Measurements from ENCODE around the gene SLC35A5.

Gene SLC35A5

GRCh38 chr3:112594856-112595255, 33.0 kb downstream of the SLC35A5 start:
- no peaks in the 10 kb centered on the region for H3K4me1 ChIP-seq (ENCODE audit: control insufficient read depth, insufficient read depth, low read length)
- no peaks in the 10 kb centered on the region for H3K36me3 ChIP-seq (ENCODE audit: control insufficient read depth in 2 of 2, insufficient read depth in 1 of 2, low read length in 2 of 2)
- no peak overlapping the region for H3K4me3 ChIP-seq (ENCODE audit: low read depth, low read length)
- H3K27ac ChIP-seq (ENCODE audit: extremely low read depth, low read depth, low read length) = no peak overlapping the region
- no peak for TF ChIP-seq KLF7 (tag by site-specific recombination; IDR thresholded peaks at IDR 0.05; ENCODE audit: borderline replicate concordance)
- no peak for TF ChIP-seq ZNF394 (tag by site-specific recombination; IDR thresholded peaks at IDR 0.05; ENCODE audit: borderline replicate concordance)
- TF ChIP-seq, protein P1, sequence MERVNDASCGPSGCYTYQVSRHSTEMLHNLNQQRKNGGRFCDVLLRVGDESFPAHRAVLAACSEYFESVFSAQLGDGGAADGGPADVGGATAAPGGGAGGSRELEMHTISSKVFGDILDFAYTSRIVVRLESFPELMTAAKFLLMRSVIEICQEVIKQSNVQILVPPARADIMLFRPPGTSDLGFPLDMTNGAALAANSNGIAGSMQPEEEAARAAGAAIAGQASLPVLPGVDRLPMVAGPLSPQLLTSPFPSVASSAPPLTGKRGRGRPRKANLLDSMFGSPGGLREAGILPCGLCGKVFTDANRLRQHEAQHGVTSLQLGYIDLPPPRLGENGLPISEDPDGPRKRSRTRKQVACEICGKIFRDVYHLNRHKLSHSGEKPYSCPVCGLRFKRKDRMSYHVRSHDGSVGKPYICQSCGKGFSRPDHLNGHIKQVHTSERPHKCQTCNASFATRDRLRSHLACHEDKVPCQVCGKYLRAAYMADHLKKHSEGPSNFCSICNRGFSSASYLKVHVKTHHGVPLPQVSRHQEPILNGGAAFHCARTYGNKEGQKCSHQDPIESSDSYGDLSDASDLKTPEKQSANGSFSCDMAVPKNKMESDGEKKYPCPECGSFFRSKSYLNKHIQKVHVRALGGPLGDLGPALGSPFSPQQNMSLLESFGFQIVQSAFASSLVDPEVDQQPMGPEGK (tag by site-specific recombination; IDR thresholded peaks at IDR 0.05) = no peak
- no peak for TF ChIP-seq ZNF138 (tag by site-specific recombination; IDR thresholded peaks at IDR 0.05; ENCODE audit: borderline replicate concordance)
- TF ChIP-seq ATF2 (tag by site-specific recombination; IDR thresholded peaks at IDR 0.05; ENCODE audit: low read depth) = no peak
- TF ChIP-seq GLI2 (tag by site-specific recombination; IDR thresholded peaks at IDR 0.05; ENCODE audit: borderline replicate concordance, low read depth) = no peak
- CTCF ChIA-PET = interaction anchor here (1.1 kb wide), 1 partner anchor 12 kb away, joined by 5 read pairs; no protein-coding TSS in a partner anchor
- POLR2A ChIA-PET = no interaction called here
- H3K9me3 ChIP-seq (ENCODE audit: control insufficient read depth, insufficient read depth, low read depth, low read length) = no peaks in the 10 kb centered on the region

GRCh38 chr3:112597945-112598344, 36.1 kb downstream of the SLC35A5 start:
- no peak for TF ChIP-seq ZNF623 (tag by site-specific recombination; IDR thresholded peaks at IDR 0.05)
- no peak for TF ChIP-seq ZNF23 (tag by site-specific recombination; IDR thresholded peaks at IDR 0.05; ENCODE audit: borderline replicate concordance)
- TF ChIP-seq ZNF266 (tag by site-specific recombination; IDR thresholded peaks at IDR 0.05; ENCODE audit: low read depth) = no peak
- TF ChIP-seq ZNF10 (tag by site-specific recombination; IDR thresholded peaks at IDR 0.05) = no peak
- TF ChIP-seq ZNF140 (tag by site-specific recombination; IDR thresholded peaks at IDR 0.05) = no peak
- TF ChIP-seq, protein P2, sequence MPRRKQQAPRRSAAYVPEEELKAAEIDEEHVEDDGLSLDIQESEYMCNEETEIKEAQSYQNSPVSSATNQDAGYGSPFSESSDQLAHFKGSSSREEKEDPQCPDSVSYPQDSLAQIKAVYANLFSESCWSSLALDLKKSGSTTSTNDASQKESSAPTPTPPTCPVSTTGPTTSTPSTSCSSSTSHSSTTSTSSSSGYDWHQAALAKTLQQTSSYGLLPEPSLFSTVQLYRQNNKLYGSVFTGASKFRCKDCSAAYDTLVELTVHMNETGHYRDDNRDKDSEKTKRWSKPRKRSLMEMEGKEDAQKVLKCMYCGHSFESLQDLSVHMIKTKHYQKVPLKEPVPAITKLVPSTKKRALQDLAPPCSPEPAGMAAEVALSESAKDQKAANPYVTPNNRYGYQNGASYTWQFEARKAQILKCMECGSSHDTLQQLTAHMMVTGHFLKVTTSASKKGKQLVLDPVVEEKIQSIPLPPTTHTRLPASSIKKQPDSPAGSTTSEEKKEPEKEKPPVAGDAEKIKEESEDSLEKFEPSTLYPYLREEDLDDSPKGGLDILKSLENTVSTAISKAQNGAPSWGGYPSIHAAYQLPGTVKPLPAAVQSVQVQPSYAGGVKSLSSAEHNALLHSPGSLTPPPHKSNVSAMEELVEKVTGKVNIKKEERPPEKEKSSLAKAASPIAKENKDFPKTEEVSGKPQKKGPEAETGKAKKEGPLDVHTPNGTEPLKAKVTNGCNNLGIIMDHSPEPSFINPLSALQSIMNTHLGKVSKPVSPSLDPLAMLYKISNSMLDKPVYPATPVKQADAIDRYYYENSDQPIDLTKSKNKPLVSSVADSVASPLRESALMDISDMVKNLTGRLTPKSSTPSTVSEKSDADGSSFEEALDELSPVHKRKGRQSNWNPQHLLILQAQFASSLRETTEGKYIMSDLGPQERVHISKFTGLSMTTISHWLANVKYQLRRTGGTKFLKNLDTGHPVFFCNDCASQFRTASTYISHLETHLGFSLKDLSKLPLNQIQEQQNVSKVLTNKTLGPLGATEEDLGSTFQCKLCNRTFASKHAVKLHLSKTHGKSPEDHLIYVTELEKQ (tag by site-specific recombination; IDR thresholded peaks at IDR 0.05; ENCODE audit: borderline replicate concordance) = no peak
- no peak for TF ChIP-seq ZBTB48 (tag by site-specific recombination; IDR thresholded peaks at IDR 0.05)
- TF ChIP-seq ZNF560 (tag by site-specific recombination; IDR thresholded peaks at IDR 0.05; ENCODE audit: borderline replicate concordance) = no peak
- TF ChIP-seq, protein P3, sequence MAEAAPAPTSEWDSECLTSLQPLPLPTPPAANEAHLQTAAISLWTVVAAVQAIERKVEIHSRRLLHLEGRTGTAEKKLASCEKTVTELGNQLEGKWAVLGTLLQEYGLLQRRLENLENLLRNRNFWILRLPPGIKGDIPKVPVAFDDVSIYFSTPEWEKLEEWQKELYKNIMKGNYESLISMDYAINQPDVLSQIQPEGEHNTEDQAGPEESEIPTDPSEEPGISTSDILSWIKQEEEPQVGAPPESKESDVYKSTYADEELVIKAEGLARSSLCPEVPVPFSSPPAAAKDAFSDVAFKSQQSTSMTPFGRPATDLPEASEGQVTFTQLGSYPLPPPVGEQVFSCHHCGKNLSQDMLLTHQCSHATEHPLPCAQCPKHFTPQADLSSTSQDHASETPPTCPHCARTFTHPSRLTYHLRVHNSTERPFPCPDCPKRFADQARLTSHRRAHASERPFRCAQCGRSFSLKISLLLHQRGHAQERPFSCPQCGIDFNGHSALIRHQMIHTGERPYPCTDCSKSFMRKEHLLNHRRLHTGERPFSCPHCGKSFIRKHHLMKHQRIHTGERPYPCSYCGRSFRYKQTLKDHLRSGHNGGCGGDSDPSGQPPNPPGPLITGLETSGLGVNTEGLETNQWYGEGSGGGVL (tag by site-specific recombination; IDR thresholded peaks at IDR 0.05) = no peak
- no peak for TF ChIP-seq ZNF701 (tag by site-specific recombination; IDR thresholded peaks at IDR 0.05)
- no peak for TF ChIP-seq YY1 (tag by site-specific recombination; IDR thresholded peaks at IDR 0.05)
- H3K9me3 ChIP-seq (ENCODE audit: control insufficient read depth, insufficient read depth, low read depth, low read length) = no peaks in the 10 kb centered on the region
- ChIA-PET POLR2A (no interaction called here), CTCF (no interaction called here)
- no peaks in the 10 kb centered on the region for H3K36me3 ChIP-seq (ENCODE audit: control insufficient read depth in 2 of 2, insufficient read depth in 1 of 2, low read length in 2 of 2)
- H3K4me1 ChIP-seq (ENCODE audit: control insufficient read depth, insufficient read depth, low read length) = no peaks in the 10 kb centered on the region
- no peak overlapping the region for H3K27ac ChIP-seq (ENCODE audit: extremely low read depth, low read depth, low read length)
- no peak overlapping the region for H3K4me3 ChIP-seq (ENCODE audit: low read depth, low read length)

Data from HEK293 (cell line).